Measurements from ENCODE around the gene APOB.

The APOB gene

DNA sequence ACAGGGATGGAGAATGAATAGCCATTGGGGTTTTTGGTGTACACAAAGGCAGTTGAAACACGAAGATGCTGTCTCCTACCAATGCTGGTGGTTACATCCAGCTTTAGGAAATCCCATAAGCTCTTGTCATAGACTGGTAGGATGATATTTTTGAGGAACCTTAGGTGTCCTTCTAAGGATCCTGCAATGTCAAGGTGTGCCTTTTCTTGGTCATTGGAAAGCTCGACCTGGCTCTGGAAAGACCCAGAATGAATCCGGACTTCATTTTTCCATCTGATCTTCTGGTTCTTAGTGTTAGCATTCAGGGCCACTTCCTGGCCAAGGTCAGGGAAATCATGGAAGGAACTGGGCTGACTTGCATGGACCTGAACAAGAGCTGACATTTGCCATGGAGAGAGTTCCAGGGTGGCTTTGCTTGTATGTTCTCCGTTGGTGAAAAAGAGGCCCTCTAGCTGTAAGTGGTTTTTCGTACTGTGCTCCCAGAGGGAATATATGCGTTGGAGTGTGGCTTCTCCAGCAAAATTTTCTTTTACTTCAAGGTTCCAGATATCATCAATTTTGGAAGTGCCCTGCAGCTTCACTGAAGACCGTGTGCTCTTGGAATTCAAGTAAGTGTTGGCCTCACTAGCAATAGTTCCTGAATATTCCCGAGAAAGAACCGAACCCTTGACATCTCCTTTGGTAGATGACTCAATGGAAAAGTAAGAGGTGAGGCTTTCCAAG lies 38.0 kb downstream of the APOB start:
- DNase-seq (ENCODE audit: low spot score), result no peak

DNA sequence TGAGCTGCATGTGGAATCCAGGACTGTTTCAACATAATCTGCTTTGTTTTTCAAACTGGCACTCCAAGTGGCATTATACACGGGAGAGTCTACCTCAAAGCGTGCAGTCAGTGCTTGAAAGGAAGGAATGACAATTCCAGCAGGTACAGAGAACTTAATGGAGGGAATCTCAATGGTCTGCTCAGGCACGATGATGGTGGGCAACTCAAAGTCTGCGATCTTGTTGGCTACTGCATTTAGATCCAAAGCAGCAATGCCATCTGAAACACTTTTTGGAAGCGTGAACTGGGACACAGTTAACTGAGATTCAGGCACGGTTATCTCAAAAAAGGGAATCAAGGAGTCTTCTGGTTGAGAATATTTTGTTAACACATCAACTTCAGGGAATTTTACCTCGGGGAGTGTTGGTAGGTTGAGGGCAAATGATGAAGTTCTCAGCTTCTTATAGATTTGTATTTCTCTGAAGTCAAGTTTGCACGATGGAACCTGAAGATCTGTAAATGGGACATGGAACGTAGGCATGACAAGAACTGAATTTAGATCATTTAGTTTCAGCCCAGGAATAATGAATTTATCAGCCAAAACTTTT lies 38.7 kb downstream of the APOB start:
- DNase-seq (ENCODE audit: low spot score), result no peak

DNA sequence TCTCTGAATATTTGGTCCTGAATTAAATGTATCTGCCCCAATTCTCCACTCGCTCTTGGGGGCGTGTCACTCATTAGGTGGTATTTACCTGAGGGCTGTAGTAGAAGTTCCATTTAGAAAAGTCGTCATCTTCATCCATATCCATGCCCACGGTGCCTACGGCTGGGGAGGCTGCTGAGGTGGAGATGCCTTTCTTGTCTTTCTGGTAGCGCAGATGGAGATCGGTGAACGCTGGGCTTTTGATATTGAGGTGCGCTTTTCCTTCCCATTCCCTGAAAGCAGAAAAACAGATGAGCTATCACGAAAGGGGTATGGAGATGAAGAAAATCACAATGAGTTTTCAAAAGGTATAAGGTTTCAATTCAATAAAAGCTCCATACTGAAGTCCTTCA lies 39.7 kb downstream of the APOB start:
- no peak for DNase-seq (ENCODE audit: low spot score)

DNA sequence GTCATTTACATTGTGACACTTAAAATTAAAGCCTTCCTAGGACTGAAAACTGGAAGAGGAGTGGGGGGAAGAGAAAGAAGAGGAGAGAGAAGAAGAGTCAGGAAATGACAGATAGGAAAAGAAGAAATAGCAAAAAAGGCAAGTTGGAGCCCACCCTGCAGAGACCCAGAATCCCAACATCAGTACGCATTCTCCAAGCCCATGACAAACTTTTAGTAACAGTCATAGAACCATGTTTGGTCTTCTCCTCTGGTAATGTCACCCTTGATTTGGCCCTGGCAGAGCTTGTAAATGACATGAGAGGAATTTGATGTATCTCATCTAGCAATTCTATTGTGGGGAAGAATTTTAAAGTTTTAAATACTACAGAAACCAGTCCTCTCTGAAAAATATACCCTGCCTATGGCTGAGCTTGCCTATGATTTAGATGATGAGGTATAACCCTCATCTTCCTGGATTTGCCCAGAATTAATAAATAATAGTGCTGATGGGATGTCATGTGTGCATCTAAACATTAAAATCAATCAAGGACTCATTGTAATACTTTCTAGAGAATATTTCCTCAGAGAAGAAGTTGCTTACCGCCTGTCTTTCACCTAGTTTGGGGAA lies 40.2 kb downstream of the APOB start:
- no peak for DNase-seq (ENCODE audit: low spot score)

DNA sequence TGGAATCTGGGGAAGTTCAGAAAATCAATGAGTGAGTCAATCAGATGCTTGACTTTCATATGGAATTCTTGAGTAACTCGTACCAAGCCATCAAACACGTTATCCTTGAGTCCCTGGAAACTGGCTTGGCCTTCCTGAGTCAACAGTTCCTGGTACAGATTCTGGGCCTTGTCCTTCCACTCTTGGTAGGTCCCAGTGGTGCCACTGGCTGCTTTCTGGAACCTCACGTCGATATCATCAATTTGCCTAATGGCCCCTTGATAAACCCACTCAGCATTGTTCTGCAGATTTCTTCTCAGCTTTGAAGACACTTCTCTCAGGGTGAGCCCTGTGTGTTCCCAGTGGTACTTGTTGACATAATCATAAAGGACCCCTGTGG lies 41.1 kb downstream of the APOB start:
- no peak for DNase-seq (ENCODE audit: low spot score)

DNA sequence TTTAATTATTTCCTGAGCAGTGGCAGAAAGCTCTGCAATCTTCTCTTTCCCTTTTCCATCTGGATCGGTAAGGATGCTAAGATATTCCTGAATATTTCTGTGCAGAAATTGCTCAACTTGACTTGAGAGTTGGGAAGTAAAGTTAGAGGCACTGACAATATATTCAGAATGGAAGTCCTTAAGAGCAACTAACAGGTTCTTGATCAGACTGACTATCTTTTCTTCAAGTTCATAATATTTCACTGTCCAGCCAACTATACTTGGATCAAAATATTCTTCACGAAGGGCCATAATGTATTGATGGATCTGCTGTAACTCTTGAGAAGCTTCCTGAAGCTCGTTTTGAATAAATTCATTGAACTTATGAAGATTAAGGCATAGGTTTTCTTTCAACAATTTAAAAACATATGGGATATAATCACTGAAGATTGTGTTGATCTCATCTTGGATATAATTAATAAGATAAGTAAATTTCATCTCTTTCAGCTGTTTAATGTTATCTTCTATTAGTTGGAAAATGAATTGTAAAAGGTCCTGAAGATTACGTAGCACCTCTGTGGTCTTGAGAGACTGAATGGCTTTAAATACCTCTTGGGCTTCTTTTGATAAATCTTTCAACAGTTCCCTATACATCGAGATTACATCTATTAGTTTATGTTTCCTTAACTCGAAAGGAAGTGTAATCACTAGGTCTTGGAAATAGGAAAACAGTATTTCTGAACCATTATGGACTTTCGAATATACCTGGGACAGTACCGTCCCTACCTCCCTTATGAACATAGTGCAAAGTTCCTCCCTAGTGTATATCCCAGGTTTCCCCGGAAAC lies 41.7 kb downstream of the APOB start:
- no peak for DNase-seq (ENCODE audit: low spot score)

DNA sequence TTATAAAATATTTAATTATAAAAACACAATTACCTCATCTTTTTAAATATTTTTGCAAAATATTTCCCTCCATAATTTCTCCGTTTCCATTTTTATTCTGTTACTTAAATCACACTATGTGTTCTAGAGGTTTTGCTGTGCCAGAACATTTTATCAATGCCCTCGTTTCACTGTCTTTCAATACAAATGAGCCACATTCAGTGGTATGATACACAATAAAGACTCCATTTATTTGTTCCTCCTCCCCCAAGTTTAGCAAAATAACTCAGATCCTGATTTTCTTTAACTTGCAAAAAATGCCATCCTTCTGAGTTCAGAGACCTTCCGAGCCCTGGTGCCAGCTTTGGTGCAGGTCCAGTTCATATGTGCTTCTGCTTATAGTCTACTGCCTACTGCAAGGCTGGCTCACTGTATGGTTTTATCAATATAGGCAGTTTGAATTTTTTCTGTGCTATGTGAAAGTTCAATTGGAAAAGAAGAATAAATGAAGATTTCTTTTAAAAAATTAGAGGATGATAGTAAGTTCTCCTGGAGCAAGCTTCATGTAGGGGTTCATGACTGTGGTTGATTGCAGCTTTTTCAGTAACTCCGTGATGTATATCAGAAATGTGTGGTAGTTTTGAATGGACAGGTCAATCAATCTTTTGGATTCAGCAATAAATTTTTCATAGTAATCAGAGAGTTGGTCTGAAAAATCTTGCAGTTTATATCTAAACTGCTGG lies 42.5 kb downstream of the APOB start:
- no peak for DNase-seq (ENCODE audit: low spot score)

DNA sequence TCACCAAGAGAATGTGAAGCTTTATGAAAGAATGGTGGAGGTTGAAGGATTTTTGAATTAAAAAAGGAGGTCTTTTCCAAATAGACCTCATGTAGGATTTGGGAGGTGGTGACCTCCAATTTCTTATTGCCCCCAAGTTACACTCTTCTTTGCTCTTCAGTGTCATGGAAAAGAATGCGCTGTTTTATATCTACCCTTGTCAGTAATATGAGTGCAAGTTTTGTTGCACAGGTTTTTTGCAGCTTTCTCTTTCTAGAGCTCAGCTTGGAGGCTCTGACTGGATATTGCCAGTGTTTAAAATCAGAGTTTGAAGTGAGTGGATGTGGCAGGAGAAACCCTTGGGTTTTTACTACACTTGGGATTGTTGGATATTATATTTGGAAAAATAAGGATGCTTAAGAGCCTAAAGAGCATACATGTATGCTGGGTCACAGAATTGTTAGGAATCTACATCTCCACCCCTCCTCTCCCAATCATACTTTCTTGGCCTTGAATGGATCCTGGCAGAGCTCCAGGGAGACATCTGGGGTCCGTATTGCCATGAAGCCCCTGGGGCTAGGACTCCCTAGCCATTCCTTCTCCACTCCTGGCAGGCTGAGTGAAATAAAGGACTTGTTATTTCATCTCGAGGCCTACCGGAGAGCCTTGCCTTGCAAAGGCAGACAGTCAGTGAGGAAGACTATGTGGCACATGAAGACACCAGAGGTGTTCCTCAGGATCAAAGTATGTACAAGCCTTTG lies 43.8 kb downstream of the APOB start:
- DNase-seq (ENCODE audit: low spot score), result no peak

DNA sequence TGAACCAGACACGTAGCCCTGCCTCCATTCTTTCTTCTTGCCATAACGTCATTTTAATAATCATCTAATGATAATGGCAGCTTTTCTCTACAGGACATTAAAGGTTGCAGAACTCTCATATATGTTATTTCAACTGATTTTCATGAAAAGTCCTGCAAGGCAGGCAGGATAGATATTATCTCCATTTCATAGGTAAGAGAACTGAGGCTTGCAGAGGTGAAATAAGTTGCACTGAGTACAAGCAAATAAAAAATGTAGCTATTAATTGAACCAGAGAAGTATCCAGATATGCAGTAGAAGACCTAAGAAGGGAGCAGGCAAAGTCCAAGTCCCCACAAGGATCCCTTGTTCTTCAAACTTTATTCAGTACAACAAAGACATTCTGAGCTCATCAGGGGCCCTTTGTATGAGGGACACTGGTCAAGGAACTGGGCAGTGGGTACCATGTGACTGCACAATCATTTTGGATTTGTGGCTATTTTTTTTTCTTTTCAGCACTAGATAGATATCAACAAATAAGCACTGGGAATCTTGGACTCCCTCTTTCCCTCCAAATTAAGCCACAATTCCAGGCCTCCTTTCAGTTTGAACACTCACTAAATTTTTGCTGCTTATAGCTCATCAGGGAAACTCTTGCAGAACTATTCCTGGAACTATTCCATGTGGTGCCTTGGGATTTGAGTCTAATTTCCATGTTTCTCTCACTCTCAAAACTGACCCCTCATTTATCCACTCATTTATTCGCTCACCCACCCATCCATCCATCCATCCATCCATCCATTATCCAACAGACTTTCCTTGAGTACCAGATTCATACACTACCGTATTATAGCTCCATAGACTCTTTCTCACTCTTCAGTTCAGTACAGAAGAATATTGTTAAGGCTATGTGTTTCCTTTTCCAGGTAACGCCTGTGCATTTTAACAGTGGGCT lies 44.6 kb downstream of the APOB start:
- no peak for DNase-seq (ENCODE audit: low spot score)

DNA sequence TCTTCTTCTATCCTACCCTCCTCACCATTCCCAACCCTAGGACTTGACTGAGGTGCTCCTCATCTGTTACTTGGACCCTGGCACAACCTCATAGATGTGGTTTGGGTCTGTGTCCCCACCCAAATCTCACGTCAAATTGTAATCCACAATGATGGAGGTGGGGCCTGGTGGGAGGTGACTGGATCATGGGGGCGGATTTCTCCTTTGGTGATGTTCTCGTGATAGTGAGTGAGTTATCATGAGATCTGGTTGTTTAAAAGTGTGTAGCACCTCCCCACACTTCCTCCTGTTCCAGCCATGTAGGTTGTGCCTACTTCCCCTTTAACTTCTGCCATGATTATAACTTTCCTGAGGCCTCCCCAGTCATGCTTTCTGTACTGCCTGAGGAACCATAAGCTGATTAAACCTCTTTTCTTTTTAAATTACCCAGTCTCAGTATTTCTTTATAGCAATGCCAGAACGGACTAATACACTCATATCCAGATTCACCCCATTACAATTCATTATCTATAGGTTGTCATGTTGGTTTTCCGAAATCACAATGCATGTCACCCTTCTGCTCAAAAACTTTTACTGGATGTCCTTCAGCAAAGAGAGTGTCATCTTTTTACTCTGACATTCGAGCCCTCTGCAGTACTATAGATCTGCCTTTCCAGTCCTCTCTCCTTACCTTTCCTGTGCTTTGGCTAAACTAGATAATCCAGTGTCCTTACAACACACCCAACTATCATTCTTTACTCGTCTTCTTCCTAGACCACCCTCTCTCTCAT lies 45.7 kb downstream of the APOB start:
- DNase-seq (ENCODE audit: low spot score), result no peak

DNA sequence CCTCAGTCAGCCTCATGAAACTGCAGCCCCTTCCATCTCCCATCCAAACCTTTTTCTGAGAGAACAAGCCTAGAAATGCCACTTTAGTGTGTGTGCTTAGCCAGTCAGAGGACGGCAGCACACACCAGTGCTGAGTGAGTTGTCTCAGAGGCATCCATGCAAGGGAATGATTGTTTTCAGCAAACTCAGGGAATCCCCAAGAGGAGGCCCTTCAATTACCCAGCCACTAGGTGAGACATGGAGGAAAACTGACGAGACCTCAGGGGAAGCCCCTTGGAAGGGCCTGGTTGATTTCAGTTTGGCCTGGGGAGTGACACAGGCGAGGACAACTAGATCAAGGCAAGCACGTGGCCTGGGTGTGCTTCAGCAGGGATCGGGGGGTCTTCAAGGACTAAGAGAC lies 49.7 kb downstream of the APOB start:
- no peak for DNase-seq (ENCODE audit: low spot score)

DNA sequence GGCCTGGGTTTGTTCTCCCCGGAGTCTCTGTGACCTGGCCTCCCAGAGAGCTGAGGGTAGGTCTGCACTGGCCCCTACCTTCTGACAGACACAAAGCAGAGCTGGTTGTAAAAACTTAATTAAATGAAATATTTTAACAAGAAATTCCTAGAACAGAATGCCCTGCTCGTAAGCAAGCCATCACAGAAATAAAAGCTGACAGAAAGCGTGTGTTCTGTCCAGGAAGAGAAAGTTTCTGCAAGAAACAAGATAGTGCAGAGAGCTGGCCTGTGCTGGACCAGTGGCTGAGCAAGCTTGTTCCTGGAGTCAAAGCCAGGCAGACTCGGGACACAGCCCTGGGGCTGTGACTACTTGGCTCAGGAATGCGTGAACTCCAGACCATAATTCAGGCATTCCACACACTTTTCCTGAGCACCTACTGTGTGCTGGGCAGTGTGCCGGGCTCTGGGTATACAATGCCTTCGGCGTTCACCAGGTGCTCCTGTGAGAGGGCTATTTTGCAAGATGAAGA lies 51.6 kb downstream of the APOB start:
- no peak for DNase-seq (ENCODE audit: low spot score)

DNA sequence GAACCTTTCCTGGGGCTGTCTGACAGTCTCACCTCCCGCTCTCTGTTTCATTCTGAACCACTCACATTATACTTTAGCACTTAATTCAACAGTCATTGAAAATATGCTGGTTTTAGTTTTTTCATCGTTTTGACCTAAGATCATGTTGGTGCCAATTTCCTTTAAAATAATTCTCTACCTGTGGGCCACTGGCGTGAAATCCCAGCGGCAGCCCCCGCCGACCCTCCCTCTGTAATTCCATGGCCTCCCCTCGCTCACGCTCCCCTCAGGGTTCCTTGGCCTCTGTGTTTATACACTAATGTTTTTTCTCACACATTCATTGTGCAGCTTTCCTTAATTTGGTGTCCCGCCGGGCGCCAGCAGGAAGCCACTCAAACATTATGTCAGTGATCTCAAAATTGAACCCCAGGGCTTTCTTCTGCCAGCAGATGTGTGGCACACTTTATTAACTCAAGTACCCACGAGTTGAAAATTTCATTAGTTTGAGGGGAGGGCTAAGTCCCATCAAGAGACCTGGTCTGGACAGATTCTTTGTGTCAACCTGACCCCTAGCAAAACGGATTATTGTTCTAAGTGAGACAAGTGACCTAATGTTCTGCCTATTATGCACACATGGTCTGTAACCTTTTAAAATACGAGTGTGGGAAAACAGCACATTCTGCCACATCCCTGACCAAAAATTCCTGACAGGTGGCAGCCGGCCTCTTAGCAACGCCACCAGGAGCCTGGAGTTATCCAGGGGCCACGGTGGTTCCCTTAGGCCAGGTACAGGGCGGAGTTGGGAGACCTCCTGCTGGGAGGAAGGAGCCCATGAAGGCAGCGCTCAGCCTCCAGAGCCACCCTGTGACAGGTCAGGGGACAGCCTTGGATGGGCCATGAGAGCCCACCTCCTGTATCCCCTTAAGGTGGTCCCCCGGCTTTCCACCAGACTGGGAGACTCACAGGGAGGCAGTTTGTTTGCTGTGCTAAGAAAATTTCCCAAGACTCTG lies 53.1 kb downstream of the APOB start:
- DNase-seq (ENCODE audit: low spot score), result no peak

DNA sequence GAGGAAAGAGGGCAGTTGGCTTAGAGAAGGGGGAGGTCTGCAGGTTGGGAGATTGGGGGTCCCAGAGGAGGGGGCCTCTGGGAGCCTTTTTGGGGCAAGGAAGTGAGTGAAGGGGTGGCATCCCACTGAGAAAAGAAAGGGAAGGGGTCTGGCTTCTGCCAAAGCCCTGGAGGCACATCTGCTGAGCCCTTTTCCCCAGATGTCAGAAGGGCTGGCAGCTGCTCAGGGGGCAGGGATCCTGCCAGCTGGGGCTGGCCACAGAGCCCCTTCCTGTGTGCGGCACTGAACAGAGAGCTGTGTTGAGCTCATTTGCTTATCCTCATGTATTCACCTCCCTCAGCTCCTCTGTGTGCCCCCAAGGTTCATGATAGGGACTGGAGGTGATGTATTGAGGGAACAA lies 54.5 kb downstream of the APOB start:
- no peak for DNase-seq (ENCODE audit: low spot score)

DNA sequence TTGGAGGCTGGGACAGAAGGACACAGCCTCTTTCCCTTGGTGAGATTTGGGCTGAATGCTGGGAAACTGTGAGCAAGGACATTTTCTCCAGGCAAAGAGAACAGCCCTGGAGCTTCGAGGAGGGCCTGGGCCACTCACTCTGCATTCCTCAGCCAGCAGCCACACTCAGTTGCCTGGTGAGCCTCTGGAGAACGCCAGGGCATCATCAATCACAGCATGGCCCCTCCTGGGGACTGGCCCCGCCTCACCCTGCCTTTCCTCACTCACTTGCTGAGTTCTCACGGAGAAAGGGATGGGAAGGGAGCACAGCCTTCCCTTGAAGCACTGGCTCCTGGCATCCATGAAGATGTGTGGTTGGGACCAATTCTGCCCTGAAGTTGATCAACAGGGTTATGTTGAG lies 55.0 kb downstream of the APOB start:
- DNase-seq (ENCODE audit: low spot score), result no peak

DNA sequence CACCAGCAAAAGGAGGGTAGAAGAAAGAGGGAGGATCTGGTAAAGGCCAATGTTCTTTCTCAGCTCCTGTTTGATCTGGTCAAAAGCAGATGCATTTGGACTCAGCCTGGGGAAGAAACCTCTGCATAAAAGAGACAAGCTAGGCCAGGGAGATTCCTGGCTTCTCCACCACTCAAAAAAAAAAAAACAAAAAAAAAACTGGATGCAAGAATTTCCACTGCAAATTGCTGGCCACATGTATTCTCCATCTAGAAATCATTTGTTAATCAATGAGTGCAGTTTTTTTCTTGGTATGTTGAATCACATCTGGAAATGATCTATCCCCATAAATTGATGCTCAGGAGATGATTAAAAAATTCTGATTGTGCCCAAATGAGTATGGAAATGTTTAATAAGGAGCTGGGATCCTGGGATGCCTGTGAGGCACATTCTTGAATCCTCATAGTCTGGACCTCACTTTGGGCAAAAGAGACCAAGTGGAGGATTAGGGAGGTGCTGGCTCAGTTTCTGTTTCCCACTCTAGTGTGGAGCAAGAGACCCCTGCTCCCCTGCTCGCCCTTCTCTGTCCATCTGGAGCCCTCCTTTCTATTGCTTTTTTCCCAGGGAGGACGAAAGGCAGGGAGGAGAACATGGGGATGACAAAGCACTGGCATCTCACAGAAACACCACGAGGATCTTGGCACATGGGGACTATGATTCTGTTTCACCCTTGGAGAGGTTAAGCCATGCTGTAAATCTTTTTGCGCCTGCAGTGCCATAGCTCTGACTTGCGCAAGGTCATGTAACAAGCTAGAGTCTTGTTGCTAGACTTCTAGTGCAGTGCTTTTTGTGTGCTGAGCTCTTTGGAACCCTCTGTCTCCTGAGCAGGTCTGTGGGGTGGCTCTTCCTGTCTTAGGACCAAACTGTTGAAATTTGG lies 57.6 kb downstream of the APOB start:
- DNase-seq (ENCODE audit: low spot score), result no peak

DNA sequence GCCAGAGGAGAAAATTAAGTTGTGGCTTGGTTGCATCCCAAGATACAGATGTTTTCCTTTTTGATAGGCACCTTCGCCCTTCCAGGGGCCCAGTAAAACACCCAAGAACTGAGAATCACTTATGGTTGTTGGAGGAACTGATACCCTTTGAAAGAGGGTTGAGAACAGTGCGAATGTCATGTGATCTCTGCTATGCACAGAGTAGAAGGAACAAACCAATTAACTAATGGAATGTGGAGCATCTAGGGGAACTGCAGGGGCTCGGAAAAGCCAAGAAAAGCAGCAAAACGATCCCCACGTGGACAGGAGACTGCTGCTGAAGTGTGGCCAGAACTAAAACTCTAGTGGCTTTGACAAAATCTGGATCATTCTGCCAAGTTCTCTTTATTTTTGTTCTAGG lies 58.8 kb downstream of the APOB start:
- no peak for DNase-seq (ENCODE audit: low spot score)
